H1 (cell line): ENCODE measurements around the gene PPP1R10. TPM values are rescaled to one million over a fixed set of nuclear protein-coding genes. Genes with fewer than 3 reads are reported as not detected.

Experiments
- CTCF ChIA-PET: fragments of 300-600 bp; sonication (Branson Sonifier 250); formaldehyde crosslinking; loops from one replicate; lab custom pipeline; 2021; ENCODE audit not compliant: partially characterized antibody; lab: Charles Lee
- POLR2A ChIA-PET: fragments of 300-600 bp; sonication (Branson Sonifier 250); formaldehyde crosslinking; loops from one replicate; lab custom pipeline; 2021; ENCODE audit warnings: inconsistent platforms; ENCODE audit not compliant: partially characterized antibody; lab: Charles Lee
- DNase-seq, 2 experiments: peaks; one replicate each; pipeline versions ENCODE4 v3.0.0 to v3.0.0-alpha.2; 2010 to 2022; ENCODE audit warnings: low spot score in 2 of 2, low read depth in 1 of 2, mixed read lengths in 1 of 2
- FAIRE-seq: peaks from 2 replicates; lab custom pipeline; 2011; peaks lifted over from hg19 to GRCh38; lab: Jason Lieb, UNC
- H2AFZ ChIP-seq: 2 replicates; pipeline ENCODE4 v1.8.1; 2012; ENCODE audit warnings: low read length, inconsistent platforms
- H2AK5ac ChIP-seq: 2 replicates; pipeline ENCODE4 v1.6.1; 2013; ENCODE audit warnings: low read depth, low read length
- H2BK120ac ChIP-seq: replicated peaks from 2 replicates; pipeline ENCODE3; 2013; ENCODE audit warnings: low read depth, low read length, inconsistent platforms
- H2BK12ac ChIP-seq: 2 replicates; pipeline ENCODE4 v1.6.1; 2013; ENCODE audit warnings: low read depth, low read length
- H2BK15ac ChIP-seq: 2 replicates; pipeline ENCODE4 v1.6.1; 2013; ENCODE audit warnings: low read length
- H2BK20ac ChIP-seq: 2 replicates; pipeline ENCODE4 v1.6.1; 2013; ENCODE audit warnings: low read length
- H2BK5ac ChIP-seq: 2 replicates; pipeline ENCODE4 v1.6.1; 2013; ENCODE audit warnings: low read depth, low read length
- H3K14ac ChIP-seq: 2 replicates; pipeline ENCODE4 v1.6.1; 2013; ENCODE audit warnings: inconsistent platforms; ENCODE audit not compliant: insufficient read length
- H3K18ac ChIP-seq: 2 replicates; pipeline ENCODE4 v1.6.1; 2013; ENCODE audit warnings: low read length; ENCODE audit errors: extremely low read depth
- H3K23ac ChIP-seq: 2 replicates; pipeline ENCODE4 v1.6.1; 2013; ENCODE audit warnings: inconsistent platforms; ENCODE audit not compliant: insufficient read length
- H3K23me2 ChIP-seq: 2 replicates; pipeline ENCODE4 v1.6.1; 2013; ENCODE audit warnings: low read depth, low read length
- H3K27ac ChIP-seq: 2 replicates; pipeline ENCODE4 v1.6.1; 2011; ENCODE audit warnings: low read depth, low read length, inconsistent platforms
- H3K27me3 ChIP-seq, 4 experiments: replicated peaks in 1 of 4; 1 replicate in 1 of 4; 2 replicates in 3 of 4; pipeline versions ENCODE4 v1.6.1 to v1.8.1; 2011 to 2013; ENCODE audit warnings: low read length in 3 of 4, mild to moderate bottlenecking in 3 of 4, inconsistent platforms in 2 of 4, mixed read lengths in 2 of 4, moderate library complexity in 1 of 4; ENCODE audit not compliant: control insufficient read depth in 3 of 4, insufficient read depth in 3 of 4; ENCODE audit errors: extremely low read depth in 1 of 4
- H3K36me3 ChIP-seq, 4 experiments: 2 replicates each; pipeline versions ENCODE4 v1.6.1 to v1.8.1; 2011 to 2013; ENCODE audit warnings: mild to moderate bottlenecking in 4 of 4, low read length in 3 of 4, moderate library complexity in 2 of 4, control low read depth in 1 of 4, inconsistent platforms in 1 of 4; ENCODE audit not compliant: insufficient read depth in 4 of 4, control insufficient read depth in 2 of 4
- H3K4ac ChIP-seq: replicated peaks from 2 replicates; pipeline ENCODE3; 2013; ENCODE audit warnings: low read length, low read depth, mixed read lengths, inconsistent platforms; ENCODE audit not compliant: insufficient read length
- H3K4me1 ChIP-seq, 4 experiments: replicated peaks in 1 of 4; 1 replicate in 1 of 4; 2 replicates in 3 of 4; pipeline versions ENCODE4 v1.6.1 to v1.8.1; 2011 to 2013; ENCODE audit warnings: low read length in 3 of 4, inconsistent platforms in 2 of 4, mixed read lengths in 1 of 4; ENCODE audit not compliant: insufficient read depth in 4 of 4, control insufficient read depth in 3 of 4
- H3K4me2 ChIP-seq, 2 experiments: 2 replicates each; pipeline versions ENCODE4 v1.6.1 to v1.8.1; 2011 to 2013; ENCODE audit warnings: low read depth in 2 of 2, low read length in 2 of 2, control low read depth in 1 of 2, inconsistent platforms in 1 of 2, mild to moderate bottlenecking in 1 of 2; ENCODE audit not compliant: insufficient read depth in 1 of 2
- H3K4me3 ChIP-seq, 4 experiments: fragments of 200-600, 300-600 bp in 1 of 4; sonication (generic), shearing (Covaris generic), sonication (Bioruptor Twin) in 1 of 4; 2 replicates each; pipeline versions ENCODE4 v1.5.1 to v1.8.1; 2011 to 2016; ENCODE audit warnings: low read length in 4 of 4, low read depth in 3 of 4, control low read depth in 2 of 4, inconsistent platforms in 2 of 4, mild to moderate bottlenecking in 2 of 4, mixed read lengths in 1 of 4, moderate library complexity in 1 of 4; ENCODE audit not compliant: insufficient read depth in 2 of 4; ENCODE audit errors: extremely low read depth in 1 of 4
- H3K56ac ChIP-seq: replicated peaks from 2 replicates; pipeline ENCODE3; 2013; ENCODE audit warnings: low read depth, mild to moderate bottlenecking, mixed read lengths, low read length, inconsistent platforms; ENCODE audit not compliant: insufficient read length
- H3K79me1 ChIP-seq: 2 replicates; pipeline ENCODE4 v1.6.1; 2013; ENCODE audit warnings: low read depth, low read length, control low read depth
- H3K79me2 ChIP-seq, 2 experiments: 2 replicates each; pipeline versions ENCODE4 v1.6.1 to v1.8.1; 2012 to 2013; ENCODE audit warnings: low read length in 2 of 2, mild to moderate bottlenecking in 2 of 2, inconsistent platforms in 1 of 2; ENCODE audit not compliant: insufficient read depth in 2 of 2, control insufficient read depth in 1 of 2
- H3K9ac ChIP-seq, 4 experiments: replicated peaks in 1 of 4; 1 replicate in 1 of 4; 2 replicates in 3 of 4; pipeline versions ENCODE4 v1.6.1 to v1.8.1; 2011 to 2013; ENCODE audit warnings: low read depth in 3 of 4, low read length in 3 of 4, control low read depth in 2 of 4, mild to moderate bottlenecking in 2 of 4, moderate library complexity in 2 of 4, inconsistent platforms in 1 of 4; ENCODE audit errors: extremely low read depth in 1 of 4
- H3K9me3 ChIP-seq, 2 experiments: 2 replicates each; pipeline versions ENCODE4 v1.6.1 to v1.8.1; 2012 to 2013; ENCODE audit warnings: mild to moderate bottlenecking in 2 of 2, moderate library complexity in 2 of 2, control low read depth in 1 of 2, inconsistent platforms in 1 of 2, low read depth in 1 of 2, low read length in 1 of 2, mixed read lengths in 1 of 2; ENCODE audit not compliant: insufficient read depth in 2 of 2
- H4K20me1 ChIP-seq, 2 experiments: replicated peaks in 1 of 2; 2 replicates each; pipeline versions ENCODE3 to v1.8.1; 2011 to 2013; ENCODE audit warnings: inconsistent platforms in 2 of 2, low read length in 2 of 2, mild to moderate bottlenecking in 1 of 2; ENCODE audit not compliant: insufficient read depth in 2 of 2, control insufficient read depth in 1 of 2
- H4K5ac ChIP-seq: 2 replicates; pipeline ENCODE4 v1.6.1; 2013; ENCODE audit warnings: low read length, low read depth, mixed read lengths, inconsistent platforms; ENCODE audit not compliant: insufficient read length
- H4K8ac ChIP-seq: 2 replicates; pipeline ENCODE4 v1.8.0; 2013; ENCODE audit warnings: mild to moderate bottlenecking, moderate library complexity, low read length, inconsistent platforms; ENCODE audit not compliant: insufficient read depth; ENCODE audit errors: extremely low read depth
- H4K91ac ChIP-seq: replicated peaks from 2 replicates; pipeline ENCODE3; 2013; ENCODE audit warnings: low read length, mixed read lengths, inconsistent platforms; ENCODE audit not compliant: insufficient read length
- BRCA1 ChIP-seq: IDR thresholded peaks from 2 replicates; pipeline ENCODE4 v1.6.1; 2012; ENCODE audit warnings: low read depth, low read length, improper control_type of control experiment
- CREB1 ChIP-seq: IDR thresholded peaks from 2 replicates; pipeline ENCODE4 v1.6.1; 2012; ENCODE audit warnings: inconsistent platforms
- EP300 ChIP-seq, 2 experiments: IDR thresholded peaks; 1 replicate in 1 of 2; 2 replicates in 1 of 2; pipeline ENCODE4 v1.6.1; 2011 to 2012; ENCODE audit warnings: low read depth in 2 of 2, low read length in 2 of 2, mild to moderate bottlenecking in 2 of 2, borderline replicate concordance in 1 of 2, inconsistent platforms in 1 of 2, moderate library complexity in 1 of 2
- JUND ChIP-seq: IDR thresholded peaks from 2 replicates; pipeline ENCODE4 v1.6.1; 2011; ENCODE audit warnings: mild to moderate bottlenecking, improper control_type of control experiment, low read length
- NRF1 ChIP-seq: IDR thresholded peaks from 2 replicates; pipeline ENCODE4 v1.6.1; 2011; ENCODE audit warnings: mild to moderate bottlenecking, low read depth, low read length, improper control_type of control experiment
- SAP30 ChIP-seq: fragments of 300-600 bp; sonication (generic); IDR thresholded peaks from 2 replicates; pipeline ENCODE4 v1.7.1; 2012; ENCODE audit warnings: low read length, moderate library complexity, mild to moderate bottlenecking, inconsistent platforms; ENCODE audit not compliant: insufficient read depth, insufficient replicate concordance
- SUZ12 ChIP-seq: fragments of 200-600 bp; sonication (generic); IDR thresholded peaks from 2 replicates; pipeline ENCODE4 v1.6.1; 2012; ENCODE audit warnings: mild to moderate bottlenecking, inconsistent platforms, low read length, moderate library complexity, mixed read lengths
- WGBS, 2 experiments: shearing (Covaris generic) in 1 of 2; methylation state at CpG; one replicate each; pipeline versions ENCODE4 v1.1.6 to v1.1.7; 2013 to 2015; ENCODE audit warnings: low lambda C conversion rate in 2 of 2, mixed read lengths in 2 of 2, inconsistent platforms in 1 of 2, low coverage in 1 of 2, missing lambda C conversion rate in 1 of 2; ENCODE audit not compliant: insufficient replicate concordance in 2 of 2, insufficient coverage in 1 of 2, insufficient read length in 1 of 2; ENCODE audit errors: extremely low coverage in 1 of 2, missing lambda C conversion rate in 1 of 2; 5-methylcytosine and 5-hydroxymethylcytosine counted together
- polyA plus RNA-seq, 7 experiments: library from polyadenylated mRNA; depleted of rRNA in 3 of 7; stranded (reverse) in 5 of 7; unstranded in 2 of 7; fragments of >200 nt in 5 of 7; fragments of 200-250 nt in 2 of 7; gene quantifications; 1 replicate in 5 of 7; 2 replicates in 1 of 7; 4 replicates in 1 of 7; pipeline versions ENCODE4 v1.2.1 to v1.2.3, GENCODE V29; 2011 to 2013; ENCODE audit warnings: missing spikeins in 2 of 7, mixed read lengths in 2 of 7
- total RNA-seq: library from RNA; stranded (reverse); fragmentation: NEBNext Ultra II Directional; extraction: Animal tissue kit (Norgen Biotek cat#: 25700); gene quantifications from 2 replicates; pipeline ENCODE4 v1.2.1, GENCODE V29; 2021
- TF ChIP-seq, protein P1 (sequence below): IDR thresholded peaks from 2 replicates; pipeline ENCODE4 v1.6.1; 2011; ENCODE audit warnings: low read length, improper control_type of control experiment
- TF ChIP-seq, protein P2 (sequence below): IDR thresholded peaks from 2 replicates; pipeline ENCODE4 v1.6.1; 2012; ENCODE audit warnings: low read length, inconsistent platforms
- TF ChIP-seq, protein P3 (sequence below): IDR thresholded peaks from 2 replicates; pipeline ENCODE4 v1.6.1; 2012; ENCODE audit warnings: inconsistent platforms

The PPP1R10 gene
- total and polyA plus RNA-seq, 2 of the 8 experiments (the other 6 are each of a cell fraction or from before 2014, with no cell fraction given), result 23.9 to 89.1 TPM

DNA sequence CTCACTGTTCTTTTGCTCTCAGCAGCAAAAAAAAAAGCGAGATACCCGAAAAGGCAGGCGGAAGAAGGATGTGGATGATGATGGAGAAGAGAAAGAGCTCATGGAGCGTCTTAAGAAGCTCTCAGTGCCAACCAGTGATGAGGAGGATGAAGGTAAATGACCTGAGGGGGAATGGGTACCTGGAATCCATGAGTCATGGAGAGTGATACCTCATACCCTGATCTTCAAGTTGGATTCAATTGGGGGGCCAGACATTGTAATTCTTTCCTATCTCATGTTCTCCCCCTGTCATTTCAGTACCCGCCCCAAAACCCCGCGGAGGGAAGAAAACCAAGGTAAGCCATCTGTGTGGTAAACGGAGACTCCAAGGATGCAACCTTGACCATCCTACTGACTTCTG is 39.0 kb downstream of the PPP1R10 start:
- no peak overlapping the region for H2BK120ac ChIP-seq
- H3K4me1 ChIP-seq, result no peaks in the 10 kb centered on the region
- DNase-seq (no peak), FAIRE-seq (no peak)
- no peak overlapping the region for H3K4ac ChIP-seq
- no peak overlapping the region for H3K14ac ChIP-seq
- POLR2A ChIA-PET, result interaction anchor here (0.5 to 27.0 kb wide), 13 partner anchors 9 to 153 kb away, joined by 3 to 712 read pairs (median 4); no protein-coding TSS in a partner anchor
- H3K4me2 ChIP-seq, result no peak overlapping the region
- WGBS, 2 experiments, result 88% methylated on average over 5 of the region's 8 CpGs; no CpG with 5 or more reads in 1 of the 2 experiments
- no peak overlapping the region for H3K4me3 ChIP-seq
- H3K9ac ChIP-seq, result no peak overlapping the region
- H4K5ac ChIP-seq, result no peak overlapping the region
- H2AFZ ChIP-seq, result no peak overlapping the region
- no peak overlapping the region for H2AK5ac ChIP-seq
- H3K23ac ChIP-seq, result no peak overlapping the region
- H3K23me2 ChIP-seq, result no peaks in the 10 kb centered on the region
- no peak overlapping the region for H4K8ac ChIP-seq
- CTCF ChIA-PET, result interaction anchor here (0.5 to 2.6 kb wide), 4 partner anchors 13 to 162 kb away, joined by 3 to 9 read pairs (median 6); no protein-coding TSS in a partner anchor
- peaks cover 3 to 19% of the 10 kb centered on the region in 2 experiments for H4K20me1 ChIP-seq
- H3K18ac ChIP-seq, result no peak overlapping the region
- H3K56ac ChIP-seq, result no peak overlapping the region
- H3K79me1 ChIP-seq, result peaks cover 9% of the 10 kb centered on the region
- peaks cover 34 to 69% (median 53%) of the 10 kb centered on the region in 4 experiments for H3K36me3 ChIP-seq
- H3K27me3 ChIP-seq, result no peaks in the 10 kb centered on the region
- no peak overlapping the region for H3K27ac ChIP-seq
- no peak overlapping the region for H4K91ac ChIP-seq
- H2BK15ac ChIP-seq, result no peak overlapping the region
- no peaks in the 10 kb centered on the region for H3K9me3 ChIP-seq
- H2BK20ac ChIP-seq, result no peak overlapping the region
- H2BK12ac ChIP-seq, result no peak overlapping the region
- no peak overlapping the region for H2BK5ac ChIP-seq
- H3K79me2 ChIP-seq, result peaks cover 9 to 33% of the 10 kb centered on the region in 2 experiments
- TF ChIP-seq, protein P1, sequence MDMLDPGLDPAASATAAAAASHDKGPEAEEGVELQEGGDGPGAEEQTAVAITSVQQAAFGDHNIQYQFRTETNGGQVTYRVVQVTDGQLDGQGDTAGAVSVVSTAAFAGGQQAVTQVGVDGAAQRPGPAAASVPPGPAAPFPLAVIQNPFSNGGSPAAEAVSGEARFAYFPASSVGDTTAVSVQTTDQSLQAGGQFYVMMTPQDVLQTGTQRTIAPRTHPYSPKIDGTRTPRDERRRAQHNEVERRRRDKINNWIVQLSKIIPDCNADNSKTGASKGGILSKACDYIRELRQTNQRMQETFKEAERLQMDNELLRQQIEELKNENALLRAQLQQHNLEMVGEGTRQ, result no peak
- TF ChIP-seq, protein P2, sequence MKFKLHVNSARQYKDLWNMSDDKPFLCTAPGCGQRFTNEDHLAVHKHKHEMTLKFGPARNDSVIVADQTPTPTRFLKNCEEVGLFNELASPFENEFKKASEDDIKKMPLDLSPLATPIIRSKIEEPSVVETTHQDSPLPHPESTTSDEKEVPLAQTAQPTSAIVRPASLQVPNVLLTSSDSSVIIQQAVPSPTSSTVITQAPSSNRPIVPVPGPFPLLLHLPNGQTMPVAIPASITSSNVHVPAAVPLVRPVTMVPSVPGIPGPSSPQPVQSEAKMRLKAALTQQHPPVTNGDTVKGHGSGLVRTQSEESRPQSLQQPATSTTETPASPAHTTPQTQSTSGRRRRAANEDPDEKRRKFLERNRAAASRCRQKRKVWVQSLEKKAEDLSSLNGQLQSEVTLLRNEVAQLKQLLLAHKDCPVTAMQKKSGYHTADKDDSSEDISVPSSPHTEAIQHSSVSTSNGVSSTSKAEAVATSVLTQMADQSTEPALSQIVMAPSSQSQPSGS, result no peak
- TF ChIP-seq EP300 (IDR thresholded peaks at IDR 0.05; ENCODE audit: borderline replicate concordance in 1 of 2, low read depth in 2 of 2, low read length in 2 of 2) (no peak), SAP30 (no peak), BRCA1 (no peak), CREB1 (no peak), JUND (no peak), SUZ12 (no peak), NRF1 (no peak)
- TF ChIP-seq, protein P3, sequence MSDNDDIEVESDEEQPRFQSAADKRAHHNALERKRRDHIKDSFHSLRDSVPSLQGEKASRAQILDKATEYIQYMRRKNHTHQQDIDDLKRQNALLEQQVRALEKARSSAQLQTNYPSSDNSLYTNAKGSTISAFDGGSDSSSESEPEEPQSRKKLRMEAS, result no peak
